SIG-M5 (cell line): Measurements from ENCODE around the gene SPANXN4.

Source experiments
- DNase-seq: peaks from one replicate; lab custom pipeline; 2025; lab: John Stamatoyannopoulos, UW

SPANXN4 gene

GRCh38 chrX:143025628-143026027, at the start of gene SPANXN4:
Gene SPANXN4 (plus strand): TSS chrX:143025928. CDS start chrX:143026015, 87 bp downstream.
- no peak for DNase-seq

GRCh38 chrX:142977128-142977914, 48.4 kb upstream of the SPANXN4 start:
- DNase-seq = no peak

GRCh38 chrX:142978130-142978684, 47.5 kb upstream of the SPANXN4 start:
- DNase-seq = no peak

GRCh38 chrX:142982679-142983078, 43.0 kb upstream of the SPANXN4 start:
- DNase-seq = no peak

GRCh38 chrX:142994988-142995387, 30.7 kb upstream of the SPANXN4 start:
- no peak for DNase-seq

GRCh38 chrX:142998447-142999198, 27.1 kb upstream of the SPANXN4 start:
- DNase-seq = no peak

- DNase-seq = no peak
Observed at GRCh38 chrX:142999199-142999701, 26.5 kb upstream of the SPANXN4 start.

- DNase-seq = no peak
Observed at GRCh38 chrX:143002206-143002605, 23.5 kb upstream of the SPANXN4 start.

GRCh38 chrX:143017272-143017671, 8.5 kb upstream of the SPANXN4 start:
- DNase-seq = no peak

GRCh38 chrX:143027275-143027674, 1.5 kb downstream of the SPANXN4 start:
- DNase-seq = no peak

GRCh38 chrX:143047511-143047910, 21.8 kb downstream of the SPANXN4 start:
- no peak for DNase-seq

- no peak for DNase-seq
Observed at GRCh38 chrX:143058120-143058519, 32.4 kb downstream of the SPANXN4 start.

GRCh38 chrX:143081231-143081630, 55.5 kb downstream of the SPANXN4 start:
- DNase-seq = no peak

- DNase-seq = no peak
Observed at GRCh38 chrX:143082537-143082936, 56.8 kb downstream of the SPANXN4 start.
